ENCODE data around the gene DAB2IP.

The DAB2IP gene

GRCh38 chr9:121833061-121833460 lies 181.6 kb downstream of the DAB2IP start:
- no peaks in the 10 kb centered on the region for H3K9me3 ChIP-seq (ENCODE audit: control insufficient read depth, insufficient read depth, low read length)
- no peak overlapping the region for H3K9ac ChIP-seq (ENCODE audit: low read depth, low read length)
- H3K36me3 ChIP-seq (ENCODE audit: control insufficient read depth, insufficient read depth, low read length), result no peaks in the 10 kb centered on the region
- H3K4me3 ChIP-seq (ENCODE audit: low read depth, low read length), result no peak overlapping the region
- no peaks in the 10 kb centered on the region for H3K4me1 ChIP-seq (ENCODE audit: control insufficient read depth, insufficient read depth, low read length)
- H3K27me3 ChIP-seq (ENCODE audit: control insufficient read depth, insufficient read depth, low read length), result no peaks in the 10 kb centered on the region
